Measurements from ENCODE around the gene TLE3. TPM values are rescaled to one million over a fixed set of nuclear protein-coding genes. Genes with fewer than 3 reads are reported as not detected.

The TLE3 gene
- polyA plus RNA-seq, 1 of the 3 experiments (the other 2 are of a cell fraction): 14.7 TPM

DNA sequence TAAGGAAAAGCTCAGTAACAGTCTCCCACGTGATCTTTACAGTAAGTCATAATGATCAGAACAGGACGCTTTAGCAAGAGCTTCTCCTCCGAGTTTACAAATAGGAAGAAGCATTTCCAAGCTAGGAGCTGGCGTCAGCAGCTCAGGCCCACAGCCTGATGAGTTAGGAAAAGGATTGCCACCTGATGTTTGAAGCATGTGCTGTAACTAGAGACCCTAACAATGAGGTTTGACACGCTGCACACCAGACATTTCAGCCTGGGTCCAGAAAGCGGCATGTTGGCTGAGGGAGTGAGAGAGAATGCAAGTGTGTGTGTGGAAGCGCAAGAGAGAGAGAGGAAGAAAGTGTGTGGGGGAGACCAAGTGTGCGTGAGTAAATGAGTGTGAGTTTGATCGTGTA lies 47.3 kb downstream of the TLE3 start:
- no peak for TF ChIP-seq GATA2 (CRISPR knock-in tag; IDR thresholded peaks at IDR 0.05)
- TF ChIP-seq MEF2A (IDR thresholded peaks at IDR 0.05; ENCODE audit: borderline replicate concordance, low read depth): no peak
- TF ChIP-seq FOXM1 (IDR thresholded peaks at IDR 0.05; ENCODE audit: low read depth): no peak
- no peak for TF ChIP-seq EP300 (IDR thresholded peaks at IDR 0.05; ENCODE audit: borderline replicate concordance in 1 of 2, low read depth in 1 of 2, low read length in 1 of 2)
- no peak for TF ChIP-seq RCOR1 (IDR thresholded peaks at IDR 0.05; ENCODE audit: low read length)
- no peak for TF ChIP-seq TAF1 (IDR thresholded peaks at IDR 0.05; ENCODE audit: borderline replicate concordance, low read depth, low read length)
- TF ChIP-seq FOXJ3 (CRISPR knock-in tag; IDR thresholded peaks at IDR 0.05): no peak
- TF ChIP-seq NFIC (IDR thresholded peaks at IDR 0.05; ENCODE audit: borderline replicate concordance): no peak
- POLR2A ChIA-PET: no interaction called here
- Histone ChIP-seq H3K79me2 (ENCODE audit: insufficient read depth) (no peaks in the 10 kb centered on the region), H3K4me2 (no peak overlapping the region), H3K4me1 (ENCODE audit: control insufficient read depth in 1 of 2, insufficient read depth in 2 of 2, low read depth in 1 of 2, low read length in 1 of 2) (peaks cover 0 to 26% of the 10 kb centered on the region in 2 experiments; a peak in 1 of 4 replicates), H3K27ac (ENCODE audit: low read depth in 2 of 2, low read length in 1 of 2) (no peak overlapping the region), H3K9me3 (no peaks in the 10 kb centered on the region), H3K27me3 (ENCODE audit: insufficient read depth) (no peaks in the 10 kb centered on the region), H3K36me3 (replicated peaks in 1 of 2; ENCODE audit: control insufficient read depth in 1 of 2, insufficient read depth in 2 of 2, low read length in 1 of 2) (peaks cover 5 to 61% of the 10 kb centered on the region in 2 experiments), H2AFZ (ENCODE audit: low read depth) (no peak overlapping the region), H4K20me1 (ENCODE audit: insufficient read depth) (no peaks in the 10 kb centered on the region), H3K9ac (no peak overlapping the region), H3K4me3 (ENCODE audit: low read depth in 2 of 2, low read length in 1 of 2) (no peak overlapping the region), H3F3A (replicated peaks; ENCODE audit: insufficient read depth) (no peaks in the 10 kb centered on the region), H3K9me2 (no peaks in the 10 kb centered on the region)
- 89% methylated on average over 8 of the region's 9 CpGs for WGBS (ENCODE audit: low lambda C conversion rate)
- CTCF ChIA-PET: no interaction called here
- DNase-seq: no peak

DNA sequence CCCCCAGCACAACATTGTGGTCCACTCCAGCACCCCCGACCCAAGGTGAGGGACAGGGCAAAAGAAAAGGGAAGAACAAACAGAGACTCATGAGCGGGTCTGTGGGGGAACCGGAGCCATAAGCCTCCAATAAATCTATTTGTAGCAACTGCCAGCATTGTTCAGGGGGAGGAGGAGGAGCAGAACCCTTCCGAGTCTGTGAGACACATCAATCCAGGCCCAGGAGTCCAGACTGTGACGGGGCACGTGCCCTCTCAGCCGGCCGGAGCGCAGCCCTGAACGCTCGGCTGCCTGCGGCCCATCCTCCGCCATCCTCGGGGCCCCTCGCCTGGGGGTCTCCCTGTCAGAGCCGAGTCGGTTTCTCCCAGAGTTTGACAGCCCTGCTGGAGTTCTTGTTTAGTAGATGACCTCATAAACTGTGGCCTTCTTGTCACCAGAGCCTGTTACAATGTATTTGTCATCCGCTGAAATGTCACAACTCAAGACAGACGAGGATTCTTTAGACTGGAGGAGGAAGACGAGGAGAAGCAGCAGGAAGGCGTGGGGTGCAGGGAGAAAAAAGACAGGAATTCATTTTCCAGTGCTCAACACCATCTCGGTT lies 47.9 kb downstream of the TLE3 start:
- peaks cover 0 to 20% of the 10 kb centered on the region in 2 experiments; a peak in 1 of 4 replicates for H3K4me1 ChIP-seq (ENCODE audit: control insufficient read depth in 1 of 2, insufficient read depth in 2 of 2, low read depth in 1 of 2, low read length in 1 of 2)
- H2AFZ ChIP-seq (ENCODE audit: low read depth): no peak overlapping the region
- POLR2A ChIA-PET: no interaction called here
- H3K27ac ChIP-seq (ENCODE audit: low read depth in 2 of 2, low read length in 1 of 2): no peak overlapping the region
- TF ChIP-seq RAD21 (IDR thresholded peaks at IDR 0.05; ENCODE audit: low read length) (no peak), CTCF (IDR thresholded peaks at IDR 0.05) (no peak), IRF3 (IDR thresholded peaks at IDR 0.05; ENCODE audit: low read depth, low read length) (no peak), SMC3 (IDR thresholded peaks at IDR 0.05; ENCODE audit: low read depth, low read length) (no peak), EP300 (IDR thresholded peaks at IDR 0.05; ENCODE audit: borderline replicate concordance in 1 of 2, low read depth in 1 of 2, low read length in 1 of 2) (no peak)
- no peaks in the 10 kb centered on the region for H4K20me1 ChIP-seq (ENCODE audit: insufficient read depth)
- WGBS (ENCODE audit: low lambda C conversion rate): 90% methylated on average over 16 of the region's 22 CpGs
- H3K27me3 ChIP-seq (ENCODE audit: insufficient read depth): no peaks in the 10 kb centered on the region
- no peak overlapping the region for H3K4me2 ChIP-seq
- H3K9me2 ChIP-seq: no peaks in the 10 kb centered on the region
- H3K36me3 ChIP-seq (replicated peaks in 1 of 2; ENCODE audit: control insufficient read depth in 1 of 2, insufficient read depth in 2 of 2, low read length in 1 of 2): peaks cover 5 to 58% of the 10 kb centered on the region in 2 experiments
- CTCF ChIA-PET: no interaction called here
- DNase-seq: no peak
- no peaks in the 10 kb centered on the region for H3K79me2 ChIP-seq (ENCODE audit: insufficient read depth)
- H3K4me3 ChIP-seq (ENCODE audit: low read depth in 2 of 2, low read length in 1 of 2): no peak overlapping the region
- H3F3A ChIP-seq (replicated peaks; ENCODE audit: insufficient read depth): peaks cover 6% of the 10 kb centered on the region
- no peak overlapping the region for H3K9ac ChIP-seq
- no peaks in the 10 kb centered on the region for H3K9me3 ChIP-seq
